HCT116 (cell line): ENCODE results near the gene IER3.

ENCODE experiments used
- CTCF ChIP-seq, 3 experiments: fragments of 200-600 bp in 1 of 3; sonication (generic) in 1 of 3; IDR thresholded peaks in 2 of 3; conservative IDR thresholded peaks in 1 of 3; 2 replicates each; pipeline ENCODE4 v1.5.1; 2012 to 2017; ENCODE audit warnings: low read depth in 2 of 3, low read length in 2 of 3, antibody characterized with exemption in 1 of 3, borderline replicate concordance in 1 of 3, control low read depth in 1 of 3, mild to moderate bottlenecking in 1 of 3, mixed read lengths in 1 of 3, mixed run types in 1 of 3, moderate library complexity in 1 of 3; ENCODE audit not compliant: insufficient read depth in 1 of 3
- EGR1 ChIP-seq: IDR thresholded peaks from 2 replicates; pipeline ENCODE4 v1.6.1; 2012; ENCODE audit warnings: low read depth
- EZH2 ChIP-seq: fragments of 200-600 bp; sonication (generic); IDR thresholded peaks from 2 replicates; pipeline ENCODE4 v1.6.1; 2017; ENCODE audit warnings: antibody characterized with exemption, mixed run types
- FOSL1 ChIP-seq: IDR thresholded peaks from 2 replicates; pipeline ENCODE4 v1.6.1; 2012; ENCODE audit warnings: low read depth
- POLR2A ChIP-seq: IDR thresholded peaks from 2 replicates; pipeline ENCODE4 v1.7.0; 2011; ENCODE audit warnings: borderline replicate concordance; ENCODE audit not compliant: insufficient read depth, insufficient read length; ENCODE audit errors: extremely low read depth
- YY1 ChIP-seq: IDR thresholded peaks from 2 replicates; pipeline ENCODE4 v1.6.1; 2011; ENCODE audit warnings: low read length, low read depth, moderate library complexity, mild to moderate bottlenecking; ENCODE audit not compliant: insufficient replicate concordance; ENCODE audit errors: extremely low read depth
- ZBTB33 ChIP-seq: IDR thresholded peaks from 2 replicates; pipeline ENCODE4 v1.6.1; 2011; ENCODE audit warnings: mild to moderate bottlenecking, low read length, moderate library complexity; ENCODE audit not compliant: insufficient replicate concordance; ENCODE audit errors: extremely low read depth
- ZNF274 ChIP-seq: fragments of 200-500 bp; sonication (Bioruptor generic); IDR thresholded peaks from 2 replicates; pipeline ENCODE4 v1.6.1; 2014; ENCODE audit warnings: mild to moderate bottlenecking, low read depth, low read length, inconsistent platforms

- TF ChIP-seq EZH2 = no peak
- no peak for TF ChIP-seq POLR2A
- TF ChIP-seq CTCF (IDR thresholded peaks at IDR 0.05 in 2 of 3, conservative IDR thresholded peaks at IDR 0.05 in 1 of 3; ENCODE audit: borderline replicate concordance in 1 of 3, insufficient read depth in 1 of 3, low read depth in 2 of 3, low read length in 2 of 3) = no peak
- TF ChIP-seq YY1 = no peak
- no peak for TF ChIP-seq ZNF274
- TF ChIP-seq ZBTB33 = no peak
- no peak for TF ChIP-seq FOSL1
- no peak for TF ChIP-seq EGR1
Measured at GRCh38 chr6:30774701-30775100, 30.4 kb upstream of the IER3 start.
